Transverse colon (tissue), 4 donors: ENCODE results near the gene CES3. TPM values are rescaled to one million over a fixed set of nuclear protein-coding genes. Genes with fewer than 3 reads are reported as not detected.
"Not testable (repeated sequence)": the region's sequence is repeated elsewhere in the genome, so short reads cannot be mapped to it uniquely, and the experiment has no call there.

Source experiments
- DNase-seq: peaks from one replicate; pipeline ENCODE4 v3.0.0-alpha.2; 2019
- H3K27ac ChIP-seq, 4 donors: fragments of 200-600 bp; sonication (generic); 2 replicates each; pipeline ENCODE4 v1.5.1; 2016 to 2018; ENCODE audit warnings: inconsistent platforms in 4 of 4
- H3K27me3 ChIP-seq: fragments of 200-600 bp; sonication (generic); 2 replicates; pipeline ENCODE4 v1.5.1; 2017; ENCODE audit warnings: inconsistent platforms
- H3K36me3 ChIP-seq, 4 donors: fragments of 200-600 bp; sonication (generic); 2 replicates each; pipeline ENCODE4 v1.5.1; 2017 to 2019; ENCODE audit warnings: inconsistent platforms in 4 of 4
- H3K4me1 ChIP-seq, 4 donors: fragments of 200-600 bp; sonication (generic); 2 replicates each; pipeline ENCODE4 v1.5.1; 2017 to 2020; ENCODE audit warnings: inconsistent platforms in 4 of 4
- H3K4me3 ChIP-seq, 4 donors: fragments of 200-600 bp; sonication (generic); 1 replicate in 1 of 4; 2 replicates in 3 of 4; pipeline versions ENCODE4 v1.5.1 to v1.6.1; 2017 to 2019; ENCODE audit warnings: inconsistent platforms in 4 of 4
- H3K9me3 ChIP-seq, 2 donors: fragments of 200-600 bp; sonication (generic); 2 replicates each; pipeline ENCODE4 v1.5.1; 2017 to 2019; ENCODE audit warnings: inconsistent platforms in 2 of 2
- CTCF ChIP-seq, 5 experiments: fragments of 200-600 bp in 3 of 5; fragments of 450-650 bp in 2 of 5; sonication (generic) in 3 of 5; IDR thresholded peaks; 1 replicate in 2 of 5; 2 replicates in 3 of 5; pipeline ENCODE4 v1.5.1; 2016 to 2017; ENCODE audit warnings: antibody characterized with exemption in 5 of 5, inconsistent platforms in 3 of 5, mild to moderate bottlenecking in 2 of 5, moderate library complexity in 1 of 5
- EP300 ChIP-seq: sonication (generic); formaldehyde crosslinking; IDR thresholded peaks from one replicate; pipeline ENCODE4 v1.6.1; 2017; ENCODE audit warnings: antibody characterized with exemption, low read depth
- POLR2A ChIP-seq: fragments of 450-650 bp; IDR thresholded peaks from one replicate; pipeline ENCODE4 v1.6.1; 2016; ENCODE audit warnings: antibody characterized with exemption, mild to moderate bottlenecking, moderate library complexity
- POLR2AphosphoS5 ChIP-seq, 3 donors: sonication (generic); formaldehyde crosslinking; IDR thresholded peaks; one replicate each; pipeline ENCODE4 v1.6.1; 2016; ENCODE audit warnings: antibody characterized with exemption in 3 of 3
- WGBS, 2 donors: methylation state at CpG; one replicate each; pipeline ENCODE4 v1.1.5; 2018; ENCODE audit warnings: low coverage in 1 of 2; 5-methylcytosine and 5-hydroxymethylcytosine counted together
- in situ Hi-C, 4 donors: fragments of 200-750 bp; cut with MboI; loops; one replicate each; pipeline versions ENCODE4 v1.15.0 to v1.15.1; 2017; ENCODE audit warnings: low sequenced_read_pairs in 3 of 4, low pct_ligation_motif_present in 1 of 4, low pct_unique_long_range_greater_than_20kb in 1 of 4
- intact Hi-C: fragments of 100-400 bp; cut with DNase I; formaldehyde crosslinking; loops from one replicate; pipeline ENCODE4 v1.15.1; 2023; ENCODE audit warnings: low total_unique reads
- total RNA-seq, 4 donors: library from RNA; depleted of rRNA; stranded (reverse); fragments of >200 nt; gene quantifications; one replicate each; pipeline ENCODE4 v1.1.0, GENCODE V29; 2016

Gene CES3
- total RNA-seq, 4 donors from 2014 or later: 247 to 616 (median 291) TPM

GRCh38 chr16:66953462-66954096 is 7.5 kb upstream of the CES3 start:
- H3K27ac ChIP-seq: peak overlapping the region; percentile 71 to 83 (median 80)
- peak overlapping the region in 1 of 4 donors; percentile 8 for H3K4me3 ChIP-seq
- H3K36me3 ChIP-seq: no peaks in the 10 kb centered on the region
- DNase-seq: peak; percentile 83
- TF ChIP-seq POLR2A (peak; percentile 60), CTCF (IDR thresholded peaks at IDR 0.05) (no peak), POLR2AphosphoS5 (IDR thresholded peaks at IDR 0.05) (peak; percentile 23 to 76 (median 68))
- H3K4me1 ChIP-seq: peaks cover 5 to 62% (median 34%) of the 10 kb centered on the region in 4 donors
- in situ Hi-C loops: loop anchor here in 2 of 4 donors (25.0 kb wide), 2 partner anchors 209 to 434 kb away; partner anchors contain the start of genes B3GNT9 (in 1 of the 2), FBXL8 (in 1 of the 2), HSF4 (in 1 of the 2) and NOL3 (in 1 of the 2)
- no peaks in the 10 kb centered on the region for H3K9me3 ChIP-seq
- H3K27me3 ChIP-seq: peaks cover 13% of the 10 kb centered on the region
- intact Hi-C loops: no loop called here
- 49 to 55% methylated on average over 4 to 10 of the region's 10 CpGs for WGBS, 2 donors

- TF ChIP-seq CTCF (IDR thresholded peaks at IDR 0.05): peak; percentile 70 to 93 (median 78)
- no peak for TF ChIP-seq POLR2A
- no peak for TF ChIP-seq POLR2AphosphoS5 (IDR thresholded peaks at IDR 0.05)
- TF ChIP-seq EP300: no peak
- Histone ChIP-seq H3K36me3 (no peaks in the 10 kb centered on the region), H3K27ac (peak overlapping the region; percentile 79 to 83 (median 82)), H3K9me3 (no peaks in the 10 kb centered on the region), H3K4me3 (peak overlapping the region in 1 of 4 donors; percentile 8), H3K4me1 (peaks cover 0 to 61% (median 31%) of the 10 kb centered on the region in 4 donors), H3K27me3 (peaks cover 9% of the 10 kb centered on the region)
- in situ Hi-C loops: loop anchor here in 2 of 4 donors (25.0 kb wide), 2 partner anchors 208 to 433 kb away; partner anchors contain the start of genes B3GNT9 (in 1 of the 2), FBXL8 (in 1 of the 2), HSF4 (in 1 of the 2) and NOL3 (in 1 of the 2)
- 12 to 15% methylated on average over 6 to 8 of the region's 8 CpGs for WGBS, 2 donors
- intact Hi-C loops: no loop called here
- peak; percentile 89 for DNase-seq
Observed at GRCh38 chr16:66954097-66954659, 6.9 kb upstream of the CES3 start.

GRCh38 chr16:66955363-66956153 is 5.5 kb upstream of the CES3 start:
- H3K36me3 ChIP-seq, DNase-seq, H3K27me3 ChIP-seq, H3K4me3 ChIP-seq, H3K9me3 ChIP-seq, intact Hi-C loops: not testable (repeated sequence)
- peaks cover 0 to 68% (median 43%) of the 10 kb centered on the region in 4 donors for H3K4me1 ChIP-seq
- TF ChIP-seq POLR2A (peak; percentile 15), EP300 (peak; percentile 43)
- WGBS, 2 donors: 52 to 65% methylated on average over 7 to 17 of the region's 17 CpGs
- in situ Hi-C loops: loop anchor here in 2 of 4 donors (25.0 kb wide), 2 partner anchors 207 to 432 kb away; partner anchors contain the start of genes B3GNT9 (in 1 of the 2), FBXL8 (in 1 of the 2), HSF4 (in 1 of the 2) and NOL3 (in 1 of the 2)
- H3K27ac ChIP-seq: peak overlapping the region; percentile 79 to 83 (median 82)

GRCh38 chr16:66956154-66956457 is 5.0 kb upstream of the CES3 start:
- H3K9me3 ChIP-seq, DNase-seq, H3K36me3 ChIP-seq, H3K27me3 ChIP-seq, H3K4me3 ChIP-seq, intact Hi-C loops: not testable (repeated sequence)
- H3K4me1 ChIP-seq: peaks cover 0 to 71% (median 44%) of the 10 kb centered on the region in 4 donors
- in situ Hi-C loops: loop anchor here in 2 of 4 donors (25.0 kb wide), 2 partner anchors 206 to 431 kb away; partner anchors contain the start of genes B3GNT9 (in 1 of the 2), FBXL8 (in 1 of the 2), HSF4 (in 1 of the 2) and NOL3 (in 1 of the 2)
- H3K27ac ChIP-seq: peak overlapping the region; percentile 79 to 83 (median 82)
- 50% methylated on average over 1 of the region's 1 CpG; no CpG with 5 or more reads in 1 of the 2 donors for WGBS, 2 donors
